IPS-NIHi7 (cell line): ENCODE measurements around the gene RNF224.

Experiments used
- DNase-seq: peaks from one replicate; pipeline ENCODE4 v3.0.0; 2012; ENCODE audit warnings: mixed read lengths; ENCODE audit errors: extremely low spot score

The RNF224 gene

DNA sequence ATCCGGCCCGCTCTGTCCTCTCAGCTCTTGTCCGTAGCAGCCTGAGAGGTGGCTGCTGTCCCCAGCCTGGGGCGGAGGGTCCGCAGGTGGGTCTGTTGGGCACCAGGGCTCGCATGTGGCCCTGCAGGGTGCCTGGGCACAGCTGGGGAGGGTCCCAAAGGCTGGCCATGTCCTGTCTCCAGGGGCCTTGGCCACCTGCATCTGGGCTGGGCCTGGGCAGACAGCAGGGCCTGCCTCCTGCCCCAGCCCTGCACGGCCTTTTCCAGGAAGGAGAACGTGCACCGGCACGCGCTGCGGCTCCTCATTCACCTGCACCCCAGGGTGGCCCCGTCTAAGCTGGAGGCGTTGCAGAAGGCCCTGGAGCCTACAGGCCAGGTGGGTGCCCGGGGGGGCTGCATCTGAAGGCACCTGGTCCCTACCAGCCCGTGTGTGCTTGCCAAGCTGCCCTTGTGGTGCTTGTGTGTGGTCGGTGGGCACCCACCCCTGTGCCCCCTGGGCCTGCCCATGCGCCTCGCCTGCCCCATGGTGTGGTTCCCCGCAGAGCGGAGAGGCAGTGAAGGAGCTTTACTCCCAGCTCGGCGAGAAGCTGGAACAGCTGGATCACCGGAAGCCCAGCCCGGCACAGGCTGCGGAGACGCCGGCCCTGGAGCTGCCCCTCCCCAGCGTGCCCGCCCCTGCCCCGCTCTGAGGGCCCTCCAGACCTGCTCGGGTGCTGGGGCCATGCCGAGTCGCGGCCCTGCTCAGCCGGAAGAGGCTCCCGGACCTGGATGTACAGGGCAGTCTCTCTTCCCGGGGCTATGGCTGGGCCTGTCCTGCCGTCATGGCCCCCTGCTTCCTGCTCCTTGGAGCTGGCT, 45.2 kb downstream of the RNF224 start:
- no peak for DNase-seq

DNA sequence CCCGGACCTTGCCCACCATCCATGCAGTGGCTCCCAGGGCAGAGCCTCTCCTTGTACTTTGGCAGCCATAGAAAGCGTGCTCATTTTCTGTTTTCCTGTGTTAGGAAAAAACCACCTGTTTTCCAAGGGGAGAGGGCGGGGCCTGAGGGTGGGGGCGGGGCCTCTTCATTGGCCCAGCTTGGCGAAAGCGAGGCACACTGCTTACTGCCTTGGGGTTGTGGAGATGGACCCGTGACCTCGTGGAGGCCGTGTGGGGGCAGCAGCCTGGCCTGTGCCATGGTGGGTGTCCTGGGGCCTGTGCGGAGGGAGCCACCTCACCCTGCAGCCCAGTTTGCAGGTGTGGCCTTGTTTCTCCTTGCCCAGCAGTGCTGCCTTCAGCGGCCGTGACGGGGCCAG, 45.8 kb downstream of the RNF224 start:
- no peak for DNase-seq

DNA sequence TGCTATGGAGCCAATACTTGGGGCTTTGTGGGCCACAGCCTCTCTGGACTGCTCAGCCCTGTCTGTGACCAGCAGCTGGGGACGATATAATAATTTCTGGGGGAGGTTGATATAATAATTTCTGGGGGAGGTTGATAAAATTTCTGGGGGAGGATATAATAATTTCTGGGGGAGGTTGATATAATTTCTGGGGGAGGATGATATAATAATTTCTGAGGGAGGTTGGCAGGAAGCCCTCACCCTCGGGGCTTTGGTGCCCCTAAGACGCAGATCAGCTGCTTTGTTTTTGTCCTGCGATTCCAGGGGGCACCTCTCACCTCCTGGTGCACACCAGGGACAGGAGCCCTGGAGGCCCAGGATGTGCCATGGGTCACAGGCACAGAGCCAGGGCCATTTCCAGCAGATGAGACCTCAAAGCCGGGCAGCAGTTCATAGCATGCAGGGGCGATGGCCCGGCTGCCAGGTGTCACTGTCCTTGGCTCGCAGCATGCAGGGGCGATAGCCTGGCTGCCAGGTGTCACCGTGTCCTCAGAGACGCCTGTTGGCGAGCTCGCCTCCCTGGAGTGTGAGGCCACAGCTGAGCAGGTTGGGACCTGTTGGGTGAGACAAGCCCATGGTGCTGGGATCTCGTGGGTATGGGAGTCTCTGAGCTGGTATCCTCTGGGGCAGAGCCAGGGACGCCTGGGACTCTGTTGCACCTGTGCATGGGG, 46.5 kb downstream of the RNF224 start:
- no peak for DNase-seq

DNA sequence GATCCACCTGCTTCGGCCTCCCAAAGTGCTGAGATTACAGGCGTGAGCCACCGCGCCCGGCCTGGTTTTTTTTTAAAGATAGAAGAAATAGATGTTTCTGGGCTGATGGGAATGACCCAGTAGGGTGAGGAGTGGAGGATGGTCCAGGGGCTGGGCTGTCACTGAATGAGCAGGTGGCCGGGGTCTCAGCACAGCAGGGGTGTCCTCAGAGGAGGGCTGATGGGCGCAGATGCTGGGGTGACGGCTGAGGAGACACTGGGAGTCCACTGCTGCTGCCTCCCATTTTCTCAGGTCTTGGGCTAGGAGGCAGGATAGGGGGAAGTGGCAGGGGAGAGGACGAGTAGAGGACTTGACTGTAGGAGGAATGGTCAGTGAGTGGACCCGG, 47.9 kb downstream of the RNF224 start:
- DNase-seq: no peak

DNA sequence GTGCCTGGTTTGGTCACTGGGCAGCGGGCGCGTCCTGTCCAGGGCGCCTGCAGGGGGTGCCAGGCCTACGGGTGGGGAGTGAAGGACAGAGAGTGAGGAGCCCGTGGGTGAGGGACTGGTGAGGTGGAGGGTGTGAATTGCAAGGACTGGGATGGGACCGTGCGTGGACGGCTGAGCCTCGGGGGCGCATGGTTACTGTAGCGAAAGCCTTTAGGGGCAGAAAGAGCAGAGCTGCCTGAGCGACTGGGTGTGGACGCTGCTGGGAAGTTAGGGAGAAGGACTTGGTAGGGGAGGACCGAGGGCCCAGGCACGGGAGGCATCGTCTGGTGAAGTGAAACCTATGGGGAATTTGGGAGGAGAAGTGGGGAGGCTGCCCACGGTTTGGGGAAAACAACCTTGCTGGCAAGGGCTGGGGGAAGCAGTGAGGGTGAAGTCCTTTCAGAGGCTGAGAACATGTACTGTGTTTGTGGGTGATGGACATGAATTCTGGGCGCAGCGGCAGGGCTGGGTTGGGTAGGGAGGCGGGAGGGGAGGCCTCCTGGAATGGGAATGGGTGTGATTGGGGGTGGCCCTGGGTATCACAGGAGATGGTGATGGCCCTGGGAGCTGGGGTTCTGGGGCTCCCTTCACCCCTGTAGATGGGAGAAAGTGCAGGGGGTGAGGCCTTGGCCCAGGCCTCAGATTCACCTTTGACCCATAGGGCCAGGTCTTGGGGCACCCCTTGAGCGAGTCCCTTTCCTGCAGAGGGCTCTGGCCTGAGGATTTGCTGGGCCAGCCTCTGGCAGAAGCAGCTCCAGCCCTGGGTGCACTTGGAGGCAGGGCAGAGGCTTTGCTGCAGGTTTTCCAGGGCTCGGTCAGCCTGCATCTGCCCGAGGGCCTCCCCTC, 48.5 kb downstream of the RNF224 start:
- DNase-seq: no peak

DNA sequence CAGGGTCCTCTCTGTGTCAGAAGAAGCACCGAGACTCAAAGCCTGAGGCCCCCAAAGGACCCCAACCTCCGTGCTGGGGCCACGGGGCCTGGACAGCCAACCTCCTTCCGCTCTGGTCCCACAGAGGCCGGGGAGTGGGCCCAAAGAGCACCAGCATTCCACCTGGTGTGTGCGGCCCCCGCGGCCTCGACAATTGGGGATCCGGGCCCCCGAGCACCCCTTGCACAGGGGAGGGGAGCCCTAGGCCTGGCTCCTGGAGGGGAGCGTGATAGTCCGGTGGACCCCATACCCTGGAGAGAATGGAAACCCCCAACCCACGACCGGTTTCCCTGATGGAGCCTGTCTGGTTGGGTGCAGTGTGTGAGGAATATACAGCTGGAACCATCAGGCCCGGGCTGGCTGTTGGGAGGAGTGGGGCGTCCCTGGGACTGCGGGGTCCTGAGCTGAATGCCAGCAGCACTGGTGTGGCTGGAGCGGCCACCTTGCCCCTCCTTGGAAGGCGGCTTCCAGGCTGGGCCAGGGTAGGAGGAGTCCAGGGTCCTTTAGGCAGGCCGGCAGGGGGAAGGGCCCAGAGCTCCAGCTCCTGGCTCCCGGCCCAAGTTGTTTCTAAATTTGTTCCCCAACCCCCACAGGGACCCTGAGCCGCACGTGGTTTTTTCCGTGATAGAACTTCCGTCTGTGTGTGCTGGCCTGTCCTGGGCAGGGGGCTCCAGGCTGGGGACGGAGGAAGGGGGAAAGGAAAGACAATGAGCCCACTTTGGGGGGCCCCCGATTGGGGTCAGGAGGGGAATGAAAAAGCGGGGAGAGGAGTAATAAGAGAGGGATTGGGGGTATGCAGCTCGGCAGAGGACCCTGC, 49.4 kb downstream of the RNF224 start:
- DNase-seq: peak; percentile 76

DNA sequence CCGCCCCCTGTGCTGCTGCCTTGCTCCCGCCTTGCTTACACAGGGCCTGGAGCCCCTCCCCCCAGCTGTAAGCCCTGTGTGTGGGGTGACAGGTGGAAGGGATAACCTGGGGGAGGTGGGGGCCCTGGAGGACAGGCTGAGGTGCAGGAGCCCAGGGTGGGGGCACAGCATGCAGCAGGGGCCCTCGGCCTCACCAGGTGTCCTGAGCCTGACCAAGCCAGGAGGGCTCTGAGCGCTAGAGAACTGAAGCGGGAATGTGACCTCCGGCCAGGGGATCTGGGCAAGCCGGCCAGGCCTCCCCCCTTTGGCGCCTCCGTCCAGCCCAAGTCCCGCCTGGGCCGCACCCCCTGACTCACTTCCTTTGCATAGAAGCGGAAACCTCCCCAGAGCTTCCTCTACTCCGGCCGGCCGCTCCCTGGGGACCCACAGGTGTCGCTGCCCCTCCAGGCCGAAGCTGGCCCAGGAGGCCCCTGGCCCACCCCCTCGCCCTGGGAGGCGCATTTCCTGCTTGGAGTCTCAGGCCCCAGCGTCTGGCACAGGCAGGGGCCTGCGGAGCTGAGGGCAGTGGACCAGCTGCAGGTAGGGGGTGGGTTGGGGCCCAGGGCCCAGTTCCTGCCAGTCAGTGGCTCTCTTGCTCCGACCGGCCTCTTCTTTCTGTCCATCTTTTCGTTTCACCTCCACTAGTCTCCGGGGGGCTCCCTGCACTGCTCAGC, 50.2 kb downstream of the RNF224 start, which contains the start of gene TOR4A:
Gene TOR4A (plus strand): TSS at position 398 of the 713 bp plus-strand sequence. CDS start 964 bp downstream, outside the sequence.
- peak; percentile 81 for DNase-seq

DNA sequence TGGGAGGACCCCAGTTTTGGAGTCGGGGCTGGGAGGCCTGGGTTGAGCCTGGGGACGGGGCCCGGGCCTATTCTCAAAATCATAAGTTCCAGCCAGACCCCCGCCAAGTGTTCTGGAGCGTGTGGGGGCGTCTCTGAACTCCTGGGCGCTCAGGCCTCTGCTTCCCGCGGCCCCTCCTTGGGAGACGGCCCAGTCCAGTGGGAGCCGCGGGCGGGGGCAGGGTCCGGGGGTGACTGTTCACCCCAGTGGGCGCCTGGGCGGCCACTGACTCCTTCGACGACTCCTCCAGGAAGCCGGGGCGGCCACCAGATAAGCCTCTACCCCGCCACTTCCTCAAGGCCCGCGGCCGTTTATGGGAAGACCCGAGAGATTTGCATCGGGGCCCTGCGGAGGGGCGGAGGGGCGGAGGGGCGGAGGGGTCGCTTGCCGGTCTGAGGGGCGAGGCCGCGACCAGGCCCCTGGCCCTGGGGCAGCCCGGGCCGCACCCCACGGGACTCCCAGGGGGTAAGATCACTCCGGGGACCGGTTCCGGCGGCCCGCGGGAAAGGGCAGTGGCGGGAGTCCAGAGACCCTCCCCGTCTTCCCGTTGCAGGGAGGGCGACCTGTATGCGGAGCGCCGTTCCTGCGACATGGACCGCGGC, 50.9 kb downstream of the RNF224 start:
- DNase-seq: peak; percentile 21
